ENCODE data around the gene DENND1A.

DNA sequence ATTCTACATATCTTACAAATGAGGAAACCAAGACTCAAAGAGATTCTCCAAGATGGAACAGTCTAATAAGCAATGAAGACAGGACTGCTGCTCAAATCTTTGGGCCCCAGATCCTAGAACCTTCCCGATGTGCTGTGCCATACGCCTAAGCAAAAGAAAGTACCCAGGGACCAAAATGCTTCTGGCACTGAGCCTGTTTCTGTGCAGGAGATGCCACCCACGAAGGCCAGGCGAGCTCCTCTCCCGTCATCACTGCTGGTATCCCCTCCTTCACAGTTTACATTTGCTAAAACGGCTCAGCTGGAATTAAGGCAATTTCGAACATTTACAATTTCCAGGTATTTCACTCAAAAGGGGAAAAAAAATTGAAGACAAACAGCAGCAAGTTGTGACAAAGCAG is 277.5 kb downstream of the DENND1A start:
- TF ChIP-seq, protein P1, sequence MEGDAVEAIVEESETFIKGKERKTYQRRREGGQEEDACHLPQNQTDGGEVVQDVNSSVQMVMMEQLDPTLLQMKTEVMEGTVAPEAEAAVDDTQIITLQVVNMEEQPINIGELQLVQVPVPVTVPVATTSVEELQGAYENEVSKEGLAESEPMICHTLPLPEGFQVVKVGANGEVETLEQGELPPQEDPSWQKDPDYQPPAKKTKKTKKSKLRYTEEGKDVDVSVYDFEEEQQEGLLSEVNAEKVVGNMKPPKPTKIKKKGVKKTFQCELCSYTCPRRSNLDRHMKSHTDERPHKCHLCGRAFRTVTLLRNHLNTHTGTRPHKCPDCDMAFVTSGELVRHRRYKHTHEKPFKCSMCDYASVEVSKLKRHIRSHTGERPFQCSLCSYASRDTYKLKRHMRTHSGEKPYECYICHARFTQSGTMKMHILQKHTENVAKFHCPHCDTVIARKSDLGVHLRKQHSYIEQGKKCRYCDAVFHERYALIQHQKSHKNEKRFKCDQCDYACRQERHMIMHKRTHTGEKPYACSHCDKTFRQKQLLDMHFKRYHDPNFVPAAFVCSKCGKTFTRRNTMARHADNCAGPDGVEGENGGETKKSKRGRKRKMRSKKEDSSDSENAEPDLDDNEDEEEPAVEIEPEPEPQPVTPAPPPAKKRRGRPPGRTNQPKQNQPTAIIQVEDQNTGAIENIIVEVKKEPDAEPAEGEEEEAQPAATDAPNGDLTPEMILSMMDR (IDR thresholded peaks at IDR 0.05) = no peak
- TF ChIP-seq POLR2A (IDR thresholded peaks at IDR 0.05; ENCODE audit: low read depth) = no peak
